Measurements from ENCODE around the gene PADI6.
"Not testable (repeated sequence)": the region's sequence is repeated elsewhere in the genome, so short reads cannot be mapped to it uniquely, and the experiment has no call there.

DNA sequence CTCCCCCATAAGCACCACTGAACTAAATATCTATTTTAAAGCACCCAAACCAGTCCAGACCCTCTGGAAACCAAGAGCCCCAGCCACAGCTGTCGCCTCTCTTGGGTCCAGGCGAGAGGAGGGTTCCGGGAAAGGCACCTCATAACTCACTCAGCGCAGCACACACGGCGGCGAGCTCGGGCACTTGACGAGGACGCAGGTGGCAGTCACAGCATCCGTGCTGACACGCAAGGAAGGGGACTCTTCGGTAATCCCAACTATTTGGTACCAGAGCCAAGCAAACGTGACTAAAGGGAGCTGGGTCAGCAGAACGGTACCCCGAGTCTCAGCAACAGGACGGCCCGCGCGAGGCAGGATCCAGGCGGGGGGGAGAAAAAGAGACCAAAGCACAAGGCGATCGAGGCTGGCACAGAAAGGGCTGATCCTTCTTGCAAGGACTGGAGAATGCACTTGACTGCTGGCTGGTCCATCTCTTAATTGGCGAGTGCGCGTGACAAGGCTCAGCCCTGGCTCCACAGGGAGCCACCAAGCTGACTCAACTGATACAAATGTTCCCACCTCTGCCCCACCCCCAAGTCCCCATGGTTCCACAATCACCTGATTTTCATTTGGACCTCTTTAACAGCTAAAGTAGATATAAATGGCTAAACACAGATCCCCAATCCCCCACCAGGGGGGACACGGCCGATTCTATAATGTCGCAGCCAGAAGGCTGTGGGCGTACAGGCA is 36.0 kb downstream of the PADI6 start:
- TF ChIP-seq CBX5 (IDR thresholded peaks at IDR 0.05; ENCODE audit: low read depth, low read length); CHD2 (IDR thresholded peaks at IDR 0.05; ENCODE audit: low read length); TCF12 (IDR thresholded peaks at IDR 0.05; ENCODE audit: low read depth, low read length); SP4 (IDR thresholded peaks at IDR 0.05; ENCODE audit: low read length); TAF1 (IDR thresholded peaks at IDR 0.05; ENCODE audit: low read depth, low read length); EZH2 (IDR thresholded peaks at IDR 0.05; ENCODE audit: low read depth, low read length, severe bottlenecking); GTF2F1 (IDR thresholded peaks at IDR 0.05; ENCODE audit: borderline replicate concordance, low read depth, low read length): not testable (repeated sequence)
- TF ChIP-seq, protein P1, sequence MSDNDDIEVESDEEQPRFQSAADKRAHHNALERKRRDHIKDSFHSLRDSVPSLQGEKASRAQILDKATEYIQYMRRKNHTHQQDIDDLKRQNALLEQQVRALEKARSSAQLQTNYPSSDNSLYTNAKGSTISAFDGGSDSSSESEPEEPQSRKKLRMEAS (IDR thresholded peaks at IDR 0.05), result not testable (repeated sequence)
- TF ChIP-seq, protein P2, sequence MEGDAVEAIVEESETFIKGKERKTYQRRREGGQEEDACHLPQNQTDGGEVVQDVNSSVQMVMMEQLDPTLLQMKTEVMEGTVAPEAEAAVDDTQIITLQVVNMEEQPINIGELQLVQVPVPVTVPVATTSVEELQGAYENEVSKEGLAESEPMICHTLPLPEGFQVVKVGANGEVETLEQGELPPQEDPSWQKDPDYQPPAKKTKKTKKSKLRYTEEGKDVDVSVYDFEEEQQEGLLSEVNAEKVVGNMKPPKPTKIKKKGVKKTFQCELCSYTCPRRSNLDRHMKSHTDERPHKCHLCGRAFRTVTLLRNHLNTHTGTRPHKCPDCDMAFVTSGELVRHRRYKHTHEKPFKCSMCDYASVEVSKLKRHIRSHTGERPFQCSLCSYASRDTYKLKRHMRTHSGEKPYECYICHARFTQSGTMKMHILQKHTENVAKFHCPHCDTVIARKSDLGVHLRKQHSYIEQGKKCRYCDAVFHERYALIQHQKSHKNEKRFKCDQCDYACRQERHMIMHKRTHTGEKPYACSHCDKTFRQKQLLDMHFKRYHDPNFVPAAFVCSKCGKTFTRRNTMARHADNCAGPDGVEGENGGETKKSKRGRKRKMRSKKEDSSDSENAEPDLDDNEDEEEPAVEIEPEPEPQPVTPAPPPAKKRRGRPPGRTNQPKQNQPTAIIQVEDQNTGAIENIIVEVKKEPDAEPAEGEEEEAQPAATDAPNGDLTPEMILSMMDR (IDR thresholded peaks at IDR 0.05; ENCODE audit: control extremely low read depth in 1 of 3, insufficient read depth in 1 of 3, low read depth in 1 of 3, low read length in 3 of 3), result not testable (repeated sequence)
